ENCODE data around the gene PRKD1. TPM values are rescaled to one million over a fixed set of nuclear protein-coding genes. Genes with fewer than 3 reads are reported as not detected.

The PRKD1 gene
- total RNA-seq, 2 donors from 2014 or later: 12.0 to 12.6 TPM

DNA sequence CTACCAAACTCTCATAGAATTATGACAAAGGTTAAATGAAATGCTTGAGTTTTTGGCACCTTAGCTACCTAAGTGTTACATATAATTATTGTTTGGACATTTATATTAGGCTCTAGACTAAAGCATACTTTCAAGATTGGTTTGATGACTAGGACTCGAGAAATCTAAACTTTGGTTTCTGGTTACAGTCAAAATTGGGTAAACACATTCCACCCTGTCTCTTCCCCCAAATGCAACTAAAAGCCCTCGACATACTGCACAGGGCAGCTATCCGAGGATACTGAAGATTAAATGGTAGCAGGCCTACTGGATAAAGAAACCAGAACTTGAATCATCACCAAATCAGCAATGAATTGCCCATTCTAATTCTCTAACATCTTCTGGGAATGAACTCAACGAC is 369.1 kb downstream of the PRKD1 start:
- no peak overlapping the region for H3K9ac ChIP-seq (ENCODE audit: extremely low read depth, low read length, poor library complexity, severe bottlenecking)
- no peak overlapping the region for H3K27ac Mint-ChIP-seq
- H3K36me3 Mint-ChIP-seq (ENCODE audit: low read depth): no peaks in the 10 kb centered on the region
- H3K4me1 ChIP-seq (ENCODE audit: control insufficient read depth, insufficient read depth, low read length): peaks cover 5% of the 10 kb centered on the region
- DNase-seq: no peak
- no peaks in the 10 kb centered on the region for H3K36me3 ChIP-seq (ENCODE audit: control insufficient read depth, insufficient read depth, low read length)
- H3K4me1 Mint-ChIP-seq: peaks cover 5% of the 10 kb centered on the region
- TF ChIP-seq CTCF (conservative IDR thresholded peaks at IDR 0.05): no peak
- no peak overlapping the region for H3K27ac ChIP-seq (ENCODE audit: low read depth, low read length)
- no peaks in the 10 kb centered on the region for H3K27me3 ChIP-seq (ENCODE audit: control insufficient read depth, insufficient read depth, low read length, poor library complexity, severe bottlenecking)
- H3K9me3 Mint-ChIP-seq: no peaks in the 10 kb centered on the region
- H3K4me3 Mint-ChIP-seq: no peak overlapping the region
- no peaks in the 10 kb centered on the region for H3K9me3 ChIP-seq (ENCODE audit: control insufficient read depth, low read length)
- H3K27me3 Mint-ChIP-seq (ENCODE audit: insufficient read depth): no peaks in the 10 kb centered on the region
- no peak overlapping the region for H3K4me3 ChIP-seq (ENCODE audit: low read length)
- 88 to 92% methylated on average over 4 of the region's 4 CpGs for WGBS, 2 experiments (ENCODE audit: insufficient coverage in 1 of 2, insufficient read length in 1 of 2)

- no peak for DNase-seq
- H3K4me1 Mint-ChIP-seq: peaks cover 5% of the 10 kb centered on the region
- Histone ChIP-seq H3K27me3 (ENCODE audit: control insufficient read depth, insufficient read depth, low read length, poor library complexity, severe bottlenecking) (no peaks in the 10 kb centered on the region), H3K27ac (ENCODE audit: low read depth, low read length) (no peak overlapping the region), H3K9me3 (ENCODE audit: control insufficient read depth, low read length) (no peaks in the 10 kb centered on the region), H3K9ac (ENCODE audit: extremely low read depth, low read length, poor library complexity, severe bottlenecking) (no peak overlapping the region), H3K4me1 (ENCODE audit: control insufficient read depth, insufficient read depth, low read length) (peaks cover 5% of the 10 kb centered on the region), H3K4me3 (ENCODE audit: low read length) (no peak overlapping the region), H3K36me3 (ENCODE audit: control insufficient read depth, insufficient read depth, low read length) (no peaks in the 10 kb centered on the region)
- no peaks in the 10 kb centered on the region for H3K36me3 Mint-ChIP-seq (ENCODE audit: low read depth)
- no peak overlapping the region for H3K27ac Mint-ChIP-seq
- TF ChIP-seq CTCF (conservative IDR thresholded peaks at IDR 0.05): no peak
- H3K9me3 Mint-ChIP-seq: no peaks in the 10 kb centered on the region
- WGBS, 2 experiments (ENCODE audit: insufficient coverage in 1 of 2, insufficient read length in 1 of 2): 98 to 100% methylated on average over 1 to 3 of the region's 3 CpGs
- H3K27me3 Mint-ChIP-seq (ENCODE audit: insufficient read depth): no peaks in the 10 kb centered on the region
- H3K4me3 Mint-ChIP-seq: no peak overlapping the region
Observed at GRCh38 chr14:29554335-29554734, 373.3 kb downstream of the PRKD1 start.

DNA sequence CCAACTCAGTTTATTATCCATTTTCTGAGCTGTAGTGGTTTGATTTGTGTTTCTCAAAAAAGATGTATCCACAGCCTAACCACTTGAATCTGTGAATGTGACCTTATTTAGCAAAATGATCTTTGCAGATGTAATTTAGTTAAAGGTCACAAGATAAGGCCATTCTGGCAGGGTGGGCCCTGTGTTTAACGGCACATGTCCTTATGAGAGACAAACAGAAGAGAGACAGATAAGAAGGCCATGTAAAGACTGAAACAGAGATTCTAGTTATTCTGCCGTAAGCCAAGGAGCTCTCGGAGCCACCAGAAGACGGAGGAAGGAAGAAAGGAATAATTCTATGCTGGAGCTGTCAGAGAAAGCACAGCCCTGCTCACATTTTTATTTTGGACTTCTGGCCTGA is 374.2 kb downstream of the PRKD1 start:
- Histone ChIP-seq H3K4me3 (ENCODE audit: low read length) (no peak overlapping the region), H3K27me3 (ENCODE audit: control insufficient read depth, insufficient read depth, low read length, poor library complexity, severe bottlenecking) (no peaks in the 10 kb centered on the region), H3K9ac (ENCODE audit: extremely low read depth, low read length, poor library complexity, severe bottlenecking) (no peak overlapping the region), H3K27ac (ENCODE audit: low read depth, low read length) (no peak overlapping the region), H3K4me1 (ENCODE audit: control insufficient read depth, insufficient read depth, low read length) (peaks cover 5% of the 10 kb centered on the region), H3K9me3 (ENCODE audit: control insufficient read depth, low read length) (no peaks in the 10 kb centered on the region), H3K36me3 (ENCODE audit: control insufficient read depth, insufficient read depth, low read length) (no peaks in the 10 kb centered on the region)
- no peak overlapping the region for H3K27ac Mint-ChIP-seq
- no peak for DNase-seq
- no peaks in the 10 kb centered on the region for H3K9me3 Mint-ChIP-seq
- no peak overlapping the region for H3K4me3 Mint-ChIP-seq
- no peaks in the 10 kb centered on the region for H3K36me3 Mint-ChIP-seq (ENCODE audit: low read depth)
- 85 to 95% methylated on average over 4 of the region's 4 CpGs for WGBS, 2 experiments (ENCODE audit: insufficient coverage in 1 of 2, insufficient read length in 1 of 2)
- no peaks in the 10 kb centered on the region for H3K27me3 Mint-ChIP-seq (ENCODE audit: insufficient read depth)
- no peak for TF ChIP-seq CTCF (conservative IDR thresholded peaks at IDR 0.05)
- H3K4me1 Mint-ChIP-seq: peaks cover 5% of the 10 kb centered on the region
